Breast epithelium (tissue), 3 donors: ENCODE measurements around the gene EIPR1.

Experiments used
- CTCF ChIP-seq, 3 donors: fragments of 450-650 bp; IDR thresholded peaks; one replicate each; pipeline ENCODE4 v1.5.1; 2016 to 2017; ENCODE audit warnings: antibody characterized with exemption in 3 of 3, mild to moderate bottlenecking in 3 of 3, moderate library complexity in 3 of 3
- POLR2A ChIP-seq: fragments of 450-650 bp; IDR thresholded peaks from one replicate; pipeline ENCODE4 v1.6.1; 2016; ENCODE audit warnings: antibody characterized with exemption, mild to moderate bottlenecking, moderate library complexity
- POLR2AphosphoS5 ChIP-seq, 3 donors: sonication (generic); formaldehyde crosslinking; IDR thresholded peaks; one replicate each; pipeline ENCODE4 v1.6.1; 2017; ENCODE audit warnings: antibody characterized with exemption in 3 of 3

GRCh38 chr2:3294493-3294892 is 83.1 kb downstream of the EIPR1 start:
- TF ChIP-seq CTCF (IDR thresholded peaks at IDR 0.05) (no peak), POLR2AphosphoS5 (IDR thresholded peaks at IDR 0.05) (no peak), POLR2A (no peak)
